ENCODE results near the gene ASB18. TPM values are rescaled to one million over a fixed set of nuclear protein-coding genes. Genes with fewer than 3 reads are reported as not detected.

Gene ASB18
- total and polyA plus RNA-seq, 2 of the 8 experiments (the other 6 are each of a cell fraction or from before 2014, with no cell fraction given) = not detected

DNA sequence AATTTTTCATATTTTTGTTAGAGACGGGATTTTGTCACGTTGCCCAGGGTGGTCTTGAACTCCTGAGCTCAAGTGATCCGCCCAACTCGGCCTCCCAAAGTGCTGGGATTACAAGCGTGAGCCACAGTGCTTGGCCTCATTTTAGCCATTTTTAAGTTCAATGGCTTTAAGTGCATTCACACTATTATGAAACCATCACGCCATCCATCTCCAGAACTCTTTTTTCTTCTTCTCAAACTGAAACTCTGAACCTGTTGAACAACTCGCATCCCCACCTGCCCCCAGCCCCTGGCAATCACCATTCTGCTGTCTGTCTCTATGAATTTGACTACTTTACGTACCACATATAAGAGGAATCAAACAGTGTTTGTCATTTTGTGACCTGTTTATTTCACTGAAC lies 31.3 kb upstream of the ASB18 start (continued):
- TF ChIP-seq ASH2L (IDR thresholded peaks at IDR 0.05; ENCODE audit: low read length) = no peak
- TF ChIP-seq, protein P1, sequence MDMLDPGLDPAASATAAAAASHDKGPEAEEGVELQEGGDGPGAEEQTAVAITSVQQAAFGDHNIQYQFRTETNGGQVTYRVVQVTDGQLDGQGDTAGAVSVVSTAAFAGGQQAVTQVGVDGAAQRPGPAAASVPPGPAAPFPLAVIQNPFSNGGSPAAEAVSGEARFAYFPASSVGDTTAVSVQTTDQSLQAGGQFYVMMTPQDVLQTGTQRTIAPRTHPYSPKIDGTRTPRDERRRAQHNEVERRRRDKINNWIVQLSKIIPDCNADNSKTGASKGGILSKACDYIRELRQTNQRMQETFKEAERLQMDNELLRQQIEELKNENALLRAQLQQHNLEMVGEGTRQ (IDR thresholded peaks at IDR 0.05; ENCODE audit: low read length) = no peak
- TF ChIP-seq POLR2AphosphoS5 (IDR thresholded peaks at IDR 0.05; ENCODE audit: low read depth, low read length) = no peak
- TF ChIP-seq JUN (IDR thresholded peaks at IDR 0.05; ENCODE audit: low read depth, low read length) = no peak

All from H1 (cell line).